Measurements from ENCODE around the gene TRDMT1.
"Not testable (repeated sequence)": the region's sequence is repeated elsewhere in the genome, so short reads cannot be mapped to it uniquely, and the experiment has no call there.

The TRDMT1 gene

GRCh38 chr10:17128261-17128660 lies 73.2 kb downstream of the TRDMT1 start:
- DNase-seq (ENCODE audit: low read depth): no peak

GRCh38 chr10:17126327-17126726 lies 75.1 kb downstream of the TRDMT1 start:
- DNase-seq (ENCODE audit: low read depth): no peak

- no peak for DNase-seq (ENCODE audit: low read depth)
Observed at GRCh38 chr10:17125206-17125893, 76.1 kb downstream of the TRDMT1 start.

GRCh38 chr10:17123961-17124360 lies 77.5 kb downstream of the TRDMT1 start:
- no peak for DNase-seq (ENCODE audit: low read depth)

GRCh38 chr10:17122726-17123661 lies 78.5 kb downstream of the TRDMT1 start:
- no peak for DNase-seq (ENCODE audit: low read depth)

GRCh38 chr10:17122052-17122451 lies 79.4 kb downstream of the TRDMT1 start:
- DNase-seq (ENCODE audit: low read depth): no peak

GRCh38 chr10:17120694-17121093 lies 80.8 kb downstream of the TRDMT1 start:
- no peak for DNase-seq (ENCODE audit: low read depth)

GRCh38 chr10:17119845-17120244 lies 81.6 kb downstream of the TRDMT1 start:
- DNase-seq (ENCODE audit: low read depth): no peak

- no peak for DNase-seq (ENCODE audit: low read depth)
Observed at GRCh38 chr10:17116193-17116592, 85.3 kb downstream of the TRDMT1 start.

GRCh38 chr10:17115683-17116082 lies 85.8 kb downstream of the TRDMT1 start:
- DNase-seq (ENCODE audit: low read depth): no peak

- DNase-seq (ENCODE audit: low read depth): not testable (repeated sequence)
Observed at GRCh38 chr10:17114878-17115444, 86.5 kb downstream of the TRDMT1 start.

- no peak for DNase-seq (ENCODE audit: low read depth)
Observed at GRCh38 chr10:17113889-17114540, 87.5 kb downstream of the TRDMT1 start.

GRCh38 chr10:17113346-17113745 lies 88.1 kb downstream of the TRDMT1 start:
- no peak for DNase-seq (ENCODE audit: low read depth)

- no peak for DNase-seq (ENCODE audit: low read depth)
Observed at GRCh38 chr10:17112566-17112965, 88.9 kb downstream of the TRDMT1 start.

GRCh38 chr10:17109475-17110207 lies 91.8 kb downstream of the TRDMT1 start:
- no peak for DNase-seq (ENCODE audit: low read depth)

GRCh38 chr10:17109046-17109445 lies 92.4 kb downstream of the TRDMT1 start:
- no peak for DNase-seq (ENCODE audit: low read depth)

- DNase-seq (ENCODE audit: low read depth): no peak
Observed at GRCh38 chr10:17106991-17107390, 94.5 kb downstream of the TRDMT1 start.

GRCh38 chr10:17101910-17102266 lies 99.6 kb downstream of the TRDMT1 start:
- DNase-seq (ENCODE audit: low read depth): no peak

GRCh38 chr10:17101257-17101909 lies 100.1 kb downstream of the TRDMT1 start:
- no peak for DNase-seq (ENCODE audit: low read depth)

- DNase-seq (ENCODE audit: low read depth): no peak
Observed at GRCh38 chr10:17100586-17100985, 100.9 kb downstream of the TRDMT1 start.

GRCh38 chr10:17098012-17098411 lies 103.5 kb downstream of the TRDMT1 start:
- DNase-seq (ENCODE audit: low read depth): no peak
